SK-N-SH treated with all-trans-retinoic acid at 6 μM for 48 hours (cell line): ENCODE results near the gene ATN1.

ENCODE experiments used
- ARNTL ChIP-seq: fragments of 450-650 bp; formaldehyde crosslinking; IDR thresholded peaks from 2 replicates; pipeline ENCODE4 v1.5.0; 2020; ENCODE audit warnings: low read depth, mild to moderate bottlenecking, moderate library complexity, borderline replicate concordance
- CREB5 ChIP-seq: fragments of 250-450 bp; sonication (Bioruptor Pico); IDR thresholded peaks from 2 replicates; pipeline ENCODE4 v1.5.1; 2020; ENCODE audit warnings: low read depth, mild to moderate bottlenecking, moderate library complexity
- PPARA ChIP-seq: fragments of 250-450 bp; sonication (Bioruptor Pico); IDR thresholded peaks from 2 replicates; pipeline ENCODE4 v1.5.0; 2020; ENCODE audit warnings: mild to moderate bottlenecking, borderline replicate concordance
- RARB ChIP-seq: fragments of 250-450 bp; sonication (Bioruptor Pico); IDR thresholded peaks from 2 replicates; pipeline ENCODE4 v1.8.0; 2021; ENCODE audit warnings: mild to moderate bottlenecking, moderate library complexity
- SNAI2 ChIP-seq: fragments of 250-450 bp; sonication (Bioruptor Pico); IDR thresholded peaks from 2 replicates; pipeline ENCODE4 v1.5.0; 2020; ENCODE audit warnings: mild to moderate bottlenecking, moderate library complexity
- TOX ChIP-seq: fragments of 250-450 bp; sonication (Bioruptor Pico); IDR thresholded peaks from 2 replicates; pipeline ENCODE4 v1.8.0; 2021; ENCODE audit warnings: mild to moderate bottlenecking, moderate library complexity, borderline replicate concordance
- ZFP3 ChIP-seq: fragments of 250-450 bp; sonication (Bioruptor Pico); IDR thresholded peaks from 2 replicates; pipeline ENCODE4 v1.5.0; 2020; ENCODE audit warnings: mild to moderate bottlenecking, moderate library complexity
- ZNF70 ChIP-seq: fragments of 450-650 bp; formaldehyde crosslinking; IDR thresholded peaks from 2 replicates; pipeline ENCODE4 v1.5.0; 2020; ENCODE audit warnings: mild to moderate bottlenecking, moderate library complexity
- TF ChIP-seq, protein P1 (sequence below): fragments of 250-450 bp; sonication (Bioruptor Pico); IDR thresholded peaks from 2 replicates; pipeline ENCODE4 v1.8.0; 2021; ENCODE audit warnings: low read depth, mild to moderate bottlenecking, moderate library complexity, borderline replicate concordance

DNA sequence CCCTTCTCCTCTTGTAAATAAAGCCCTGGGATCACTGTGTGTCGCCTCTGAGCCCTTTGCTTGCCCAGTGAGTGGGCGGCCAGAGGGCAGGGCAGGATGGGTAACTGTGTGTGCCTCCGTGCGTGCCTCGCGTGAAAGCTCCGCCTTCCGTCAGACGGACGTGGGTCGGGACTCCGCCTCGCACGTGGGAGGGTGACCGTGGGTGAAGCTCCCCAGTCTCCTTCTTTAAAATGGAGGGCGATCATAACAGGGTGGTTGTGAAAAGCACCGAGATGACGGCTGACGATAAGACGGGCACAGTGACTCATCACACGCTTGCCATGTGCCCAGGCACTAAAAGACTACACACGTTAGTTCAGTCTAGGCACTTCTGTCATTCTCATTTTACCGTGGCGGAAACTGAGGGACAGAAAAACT is 33.5 kb downstream of the ATN1 start:
- TF ChIP-seq PPARA (CRISPR knock-in tag): no peak
- no peak for TF ChIP-seq RARB (CRISPR knock-in tag)
- TF ChIP-seq, protein P1, sequence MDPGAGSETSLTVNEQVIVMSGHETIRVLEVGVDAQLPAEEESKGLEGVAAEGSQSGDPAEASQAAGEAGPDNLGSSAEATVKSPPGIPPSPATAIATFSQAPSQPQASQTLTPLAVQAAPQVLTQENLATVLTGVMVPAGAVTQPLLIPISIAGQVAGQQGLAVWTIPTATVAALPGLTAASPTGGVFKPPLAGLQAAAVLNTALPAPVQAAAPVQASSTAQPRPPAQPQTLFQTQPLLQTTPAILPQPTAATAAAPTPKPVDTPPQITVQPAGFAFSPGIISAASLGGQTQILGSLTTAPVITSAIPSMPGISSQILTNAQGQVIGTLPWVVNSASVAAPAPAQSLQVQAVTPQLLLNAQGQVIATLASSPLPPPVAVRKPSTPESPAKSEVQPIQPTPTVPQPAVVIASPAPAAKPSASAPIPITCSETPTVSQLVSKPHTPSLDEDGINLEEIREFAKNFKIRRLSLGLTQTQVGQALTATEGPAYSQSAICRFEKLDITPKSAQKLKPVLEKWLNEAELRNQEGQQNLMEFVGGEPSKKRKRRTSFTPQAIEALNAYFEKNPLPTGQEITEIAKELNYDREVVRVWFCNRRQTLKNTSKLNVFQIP (CRISPR knock-in tag): no peak
- TF ChIP-seq SNAI2 (CRISPR knock-in tag): no peak
- no peak for TF ChIP-seq CREB5 (CRISPR knock-in tag)
- no peak for TF ChIP-seq ZNF70 (CRISPR knock-in tag)
- TF ChIP-seq ZFP3 (CRISPR knock-in tag): no peak
- TF ChIP-seq ARNTL: no peak
- no peak for TF ChIP-seq TOX (CRISPR knock-in tag)
